LNCaP clone FGC (cell line): ENCODE data around the gene CD59.
A peak's percentile ranks its signal among the peaks of the same experiment; 100 is the strongest.

ENCODE experiments used
- DNase-seq: peaks from one replicate; pipeline ENCODE4 v3.0.0-alpha.2; 2011; ENCODE audit warnings: low read depth
- H3K4me3 ChIP-seq: 2 replicates; pipeline ENCODE4 v1.5.1; 2011; ENCODE audit warnings: mild to moderate bottlenecking, low read depth, low read length, control low read depth
- CTCF ChIP-seq: IDR thresholded peaks from 2 replicates; pipeline ENCODE4 v1.5.1; 2012; ENCODE audit warnings: mild to moderate bottlenecking; ENCODE audit not compliant: control insufficient read depth, insufficient read depth; ENCODE audit errors: extremely low read depth

CD59 gene

GRCh38 chr11:33690290-33691065, 45.7 kb downstream of the CD59 start:
- no peak overlapping the region for H3K4me3 ChIP-seq
- no peak for TF ChIP-seq CTCF
- no peak for DNase-seq

GRCh38 chr11:33689501-33689900, 46.7 kb downstream of the CD59 start:
- TF ChIP-seq CTCF, result no peak

GRCh38 chr11:33689085-33689484, 47.1 kb downstream of the CD59 start:
- no peak for DNase-seq
- H3K4me3 ChIP-seq, result no peak overlapping the region
- TF ChIP-seq CTCF, result no peak

More at GRCh38 chr11:33689501-33689900, 46.7 kb downstream of the CD59 start:
- H3K4me3 ChIP-seq, result no peak overlapping the region
- no peak for DNase-seq

- peak; percentile 68 for TF ChIP-seq CTCF
- DNase-seq, result no peak
- H3K4me3 ChIP-seq, result no peak overlapping the region
Measured at GRCh38 chr11:33687733-33688479, 48.3 kb downstream of the CD59 start.

GRCh38 chr11:33685082-33685481, 51.1 kb downstream of the CD59 start:
- no peak overlapping the region for H3K4me3 ChIP-seq

GRCh38 chr11:33684003-33684706, 52.1 kb downstream of the CD59 start:
- H3K4me3 ChIP-seq, result no peak overlapping the region
- no peak for DNase-seq
- TF ChIP-seq CTCF, result no peak

More at GRCh38 chr11:33685082-33685481, 51.1 kb downstream of the CD59 start:
- DNase-seq, result no peak
- TF ChIP-seq CTCF, result no peak
